Embryonic facial prominence (tissue), 1 donor: Measurements from ENCODE around the gene MAP2K2.

Source experiments
- DNase-seq: peaks from one replicate; pipeline ENCODE4 v3.0.0-alpha.2; 2016; ENCODE audit errors: extremely low spot score

Gene MAP2K2

DNA sequence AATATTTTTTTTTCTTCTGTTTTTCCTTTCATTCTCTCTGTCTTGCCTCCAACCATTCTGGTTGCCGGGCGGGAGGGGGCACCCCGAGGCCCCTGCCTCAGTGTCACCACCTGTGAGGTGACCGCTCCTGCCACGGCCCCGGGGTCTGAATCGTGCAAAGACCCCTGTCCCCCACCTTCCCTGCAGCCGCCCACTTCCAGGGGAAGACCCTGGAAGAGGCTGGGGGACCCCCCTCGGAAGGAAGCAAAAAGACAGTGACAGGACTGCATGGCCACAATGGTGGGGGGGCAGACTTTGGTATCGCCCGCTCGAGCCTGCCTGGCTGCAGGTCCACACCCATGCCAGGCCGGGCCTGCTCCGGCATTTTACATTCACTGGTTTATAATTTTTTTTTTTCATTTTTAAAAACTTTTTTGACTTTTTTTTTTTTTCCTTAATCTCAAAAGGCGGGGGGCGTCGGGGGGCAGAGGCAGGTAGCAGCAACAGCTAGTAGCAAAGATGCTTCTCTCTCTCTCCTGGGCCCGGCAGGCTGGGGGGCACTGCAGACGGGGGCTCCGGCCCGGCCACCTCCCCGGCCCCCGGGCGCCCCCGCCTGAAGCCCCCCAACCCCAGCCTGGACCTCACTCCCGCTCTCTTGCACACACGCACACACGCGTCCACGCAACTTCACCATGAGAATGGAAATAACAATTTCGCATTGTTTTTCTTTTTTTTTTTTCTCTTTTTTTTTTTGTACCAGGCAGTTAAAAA is 79.8 kb downstream of the MAP2K2 start:
- no peak for DNase-seq

DNA sequence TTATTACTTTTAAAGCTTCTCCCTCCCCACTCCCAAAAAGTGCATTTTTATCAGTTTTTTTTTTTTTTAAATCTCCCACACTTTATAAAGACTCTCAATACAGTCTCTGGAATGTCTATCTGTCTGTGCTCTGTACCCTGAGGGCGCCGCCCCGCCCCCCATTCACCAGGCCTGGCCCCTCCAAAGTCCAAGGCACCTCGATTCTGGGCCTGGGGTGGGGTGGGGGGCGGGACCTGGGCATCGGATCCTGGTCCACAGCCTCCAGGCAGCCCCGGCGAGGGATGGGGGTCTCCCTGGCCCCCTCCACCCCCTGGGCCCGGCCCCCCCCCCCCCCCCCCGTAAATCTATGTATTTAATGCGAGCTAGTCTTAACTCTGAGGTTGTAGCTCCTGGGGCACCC is 80.5 kb downstream of the MAP2K2 start:
- DNase-seq, result no peak

DNA sequence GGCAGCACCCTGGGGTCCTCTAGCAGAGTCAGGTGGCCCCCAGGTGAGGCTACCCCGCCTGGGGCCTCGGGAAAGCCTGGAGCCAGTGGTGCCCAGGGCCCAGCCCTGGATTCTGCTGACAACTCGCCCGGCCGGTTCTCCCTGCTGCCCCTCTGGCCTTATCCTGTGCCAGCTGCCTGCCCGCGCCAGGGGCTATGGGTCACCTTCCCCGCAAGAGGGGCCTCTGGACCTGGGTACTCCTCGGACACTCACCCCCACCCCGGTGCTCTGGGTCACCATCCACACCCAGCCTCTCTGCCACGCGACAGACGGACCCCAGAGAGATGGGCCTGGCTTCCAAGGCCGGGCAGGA is 81.2 kb downstream of the MAP2K2 start:
- DNase-seq, result no peak

DNA sequence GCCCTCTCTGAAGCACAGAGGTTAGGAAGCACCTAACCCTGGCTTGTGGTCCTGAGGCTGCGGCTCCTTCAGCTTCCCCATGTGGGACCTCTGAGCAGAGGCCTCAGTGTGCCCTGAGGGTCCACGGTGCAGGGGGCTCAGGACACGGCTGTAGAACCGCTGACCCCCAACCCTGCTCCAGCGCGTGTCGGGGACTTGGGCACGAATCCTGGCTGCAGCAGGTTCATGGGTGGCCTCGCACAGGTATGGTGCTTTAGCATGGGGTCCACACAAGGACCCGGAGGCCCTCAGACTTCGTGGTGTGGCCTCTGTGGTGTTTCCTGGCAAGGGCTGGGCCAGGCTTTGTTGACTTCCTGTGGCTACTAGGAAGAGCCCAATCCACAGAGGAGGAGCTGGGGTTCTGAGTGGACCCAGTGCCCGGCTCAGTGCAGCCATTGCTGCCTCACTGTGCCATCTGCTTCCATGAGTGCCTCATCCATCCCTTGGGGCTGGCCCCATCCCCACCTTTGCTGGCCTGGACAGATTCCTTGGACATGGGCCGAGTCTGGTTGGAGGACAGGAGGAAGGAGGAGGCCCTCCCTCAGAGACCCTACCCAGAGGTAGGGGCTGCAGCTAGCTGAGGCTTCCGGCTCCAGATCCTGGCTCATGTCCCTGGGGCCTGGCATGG is 81.7 kb downstream of the MAP2K2 start:
- no peak for DNase-seq
